SJCRH30 (cell line): ENCODE data around the gene DNAH10. TPM values are rescaled to one million over a fixed set of nuclear protein-coding genes. Genes with fewer than 3 reads are reported as not detected.

Source experiments
- DNase-seq, 2 experiments: peaks; one replicate each; pipeline ENCODE4 v3.0.0-alpha.2; 2015 to 2020
- H3K27ac ChIP-seq: fragments of 250-450 bp; sonication (Bioruptor Pico); 2 replicates; pipeline ENCODE4 v1.5.1; 2020; ENCODE audit warnings: mild to moderate bottlenecking, moderate library complexity
- H3K27me3 ChIP-seq: fragments of 250-450 bp; sonication (Bioruptor Pico); 2 replicates; pipeline ENCODE4 v1.5.1; 2020; ENCODE audit warnings: mild to moderate bottlenecking, moderate library complexity
- H3K36me3 ChIP-seq: fragments of 250-450 bp; sonication (Bioruptor Pico); 2 replicates; pipeline ENCODE4 v1.5.1; 2020; ENCODE audit warnings: mild to moderate bottlenecking, moderate library complexity
- H3K4me1 ChIP-seq: fragments of 250-450 bp; sonication (Bioruptor Pico); 2 replicates; pipeline ENCODE4 v1.5.1; 2020; ENCODE audit warnings: mild to moderate bottlenecking, moderate library complexity
- H3K4me3 ChIP-seq: fragments of 250-450 bp; sonication (Bioruptor Pico); 2 replicates; pipeline ENCODE4 v1.5.1; 2020; ENCODE audit warnings: mild to moderate bottlenecking, moderate library complexity
- H3K9me3 ChIP-seq: fragments of 250-450 bp; sonication (Bioruptor Pico); replicated peaks from 2 replicates; pipeline ENCODE4 v1.5.1; 2020; ENCODE audit warnings: mild to moderate bottlenecking, moderate library complexity
- total RNA-seq: library from RNA; depleted of rRNA; stranded (reverse); fragments of >200 nt; shearing (Covaris generic); gene quantifications from 2 replicates; pipeline ENCODE4 v1.2.3, GENCODE V29; 2014

The DNAH10 gene
- total RNA-seq, 1 experiment from 2014 or later, result 5.6 TPM

- no peak for DNase-seq
- H3K4me3 ChIP-seq, result no peak overlapping the region
- H3K27me3 ChIP-seq, result no peaks in the 10 kb centered on the region
- H3K36me3 ChIP-seq, result no peaks in the 10 kb centered on the region
- H3K27ac ChIP-seq, result no peak overlapping the region
- no peaks in the 10 kb centered on the region for H3K9me3 ChIP-seq
- H3K4me1 ChIP-seq, result no peaks in the 10 kb centered on the region
Measured at GRCh38 chr12:123936956-123937706, 175.0 kb downstream of the DNAH10 start.

GRCh38 chr12:123937707-123938591 lies 175.8 kb downstream of the DNAH10 start:
- Histone ChIP-seq H3K27me3 (no peaks in the 10 kb centered on the region), H3K4me3 (no peak overlapping the region), H3K9me3 (no peaks in the 10 kb centered on the region), H3K27ac (no peak overlapping the region), H3K4me1 (no peaks in the 10 kb centered on the region), H3K36me3 (no peaks in the 10 kb centered on the region)
- no peak for DNase-seq

GRCh38 chr12:123938679-123939480 lies 176.8 kb downstream of the DNAH10 start:
- Histone ChIP-seq H3K4me1 (no peaks in the 10 kb centered on the region), H3K9me3 (no peaks in the 10 kb centered on the region), H3K36me3 (no peaks in the 10 kb centered on the region), H3K27me3 (no peaks in the 10 kb centered on the region), H3K27ac (no peak overlapping the region), H3K4me3 (no peak overlapping the region)
- peak; percentile 19 to 28 for DNase-seq

- H3K4me1 ChIP-seq, result no peaks in the 10 kb centered on the region
- H3K27ac ChIP-seq, result no peak overlapping the region
- no peaks in the 10 kb centered on the region for H3K36me3 ChIP-seq
Measured at GRCh38 chr12:123939716-123940626, 177.9 kb downstream of the DNAH10 start.

GRCh38 chr12:123940627-123940966 lies 178.5 kb downstream of the DNAH10 start:
- H3K36me3 ChIP-seq, result no peaks in the 10 kb centered on the region
- H3K27ac ChIP-seq, result no peak overlapping the region
- DNase-seq, result no peak
- no peak overlapping the region for H3K4me3 ChIP-seq
- H3K27me3 ChIP-seq, result no peaks in the 10 kb centered on the region
- H3K4me1 ChIP-seq, result no peaks in the 10 kb centered on the region
- no peaks in the 10 kb centered on the region for H3K9me3 ChIP-seq

More at GRCh38 chr12:123939716-123940626, 177.9 kb downstream of the DNAH10 start:
- H3K4me3 ChIP-seq, result no peak overlapping the region
- no peak for DNase-seq
- no peaks in the 10 kb centered on the region for H3K9me3 ChIP-seq
- no peaks in the 10 kb centered on the region for H3K27me3 ChIP-seq

- Histone ChIP-seq H3K36me3 (no peaks in the 10 kb centered on the region), H3K4me1 (no peaks in the 10 kb centered on the region)
Measured at GRCh38 chr12:123941000-123941399, 178.9 kb downstream of the DNAH10 start.

GRCh38 chr12:123941624-123942237 lies 179.6 kb downstream of the DNAH10 start:
- Histone ChIP-seq H3K4me1 (no peaks in the 10 kb centered on the region), H3K4me3 (no peak overlapping the region), H3K36me3 (no peaks in the 10 kb centered on the region), H3K27ac (no peak overlapping the region), H3K27me3 (no peaks in the 10 kb centered on the region), H3K9me3 (no peaks in the 10 kb centered on the region)
- DNase-seq, result no peak

More at GRCh38 chr12:123941000-123941399, 178.9 kb downstream of the DNAH10 start:
- Histone ChIP-seq H3K4me3 (no peak overlapping the region), H3K27me3 (no peaks in the 10 kb centered on the region), H3K9me3 (no peaks in the 10 kb centered on the region), H3K27ac (no peak overlapping the region)
- DNase-seq, result no peak

GRCh38 chr12:123942238-123942653 lies 180.1 kb downstream of the DNAH10 start:
- H3K9me3 ChIP-seq, result no peaks in the 10 kb centered on the region
- H3K27ac ChIP-seq, result no peak overlapping the region
- H3K4me1 ChIP-seq, result no peaks in the 10 kb centered on the region
- no peak for DNase-seq
- H3K27me3 ChIP-seq, result no peaks in the 10 kb centered on the region
- H3K36me3 ChIP-seq, result no peaks in the 10 kb centered on the region
- no peak overlapping the region for H3K4me3 ChIP-seq

GRCh38 chr12:123942911-123943648 lies 181.0 kb downstream of the DNAH10 start:
- Histone ChIP-seq H3K4me1 (no peaks in the 10 kb centered on the region), H3K36me3 (no peaks in the 10 kb centered on the region), H3K27me3 (no peaks in the 10 kb centered on the region), H3K27ac (no peak overlapping the region), H3K4me3 (no peak overlapping the region), H3K9me3 (no peaks in the 10 kb centered on the region)
- DNase-seq, result no peak

- Histone ChIP-seq H3K4me3 (no peak overlapping the region), H3K27ac (no peak overlapping the region), H3K27me3 (no peaks in the 10 kb centered on the region), H3K36me3 (no peaks in the 10 kb centered on the region), H3K9me3 (no peaks in the 10 kb centered on the region), H3K4me1 (no peaks in the 10 kb centered on the region)
- no peak for DNase-seq
Measured at GRCh38 chr12:123943816-123944215, 181.7 kb downstream of the DNAH10 start.

- Histone ChIP-seq H3K27me3 (no peaks in the 10 kb centered on the region), H3K36me3 (no peaks in the 10 kb centered on the region), H3K9me3 (no peaks in the 10 kb centered on the region)
Measured at GRCh38 chr12:123944696-123945095, 182.6 kb downstream of the DNAH10 start.

GRCh38 chr12:123945287-123946151 lies 183.4 kb downstream of the DNAH10 start:
- Histone ChIP-seq H3K27me3 (no peaks in the 10 kb centered on the region), H3K4me1 (no peaks in the 10 kb centered on the region), H3K36me3 (no peaks in the 10 kb centered on the region), H3K9me3 (no peaks in the 10 kb centered on the region), H3K4me3 (no peak overlapping the region), H3K27ac (no peak overlapping the region)
- DNase-seq, result no peak

More at GRCh38 chr12:123944696-123945095, 182.6 kb downstream of the DNAH10 start:
- Histone ChIP-seq H3K4me1 (no peaks in the 10 kb centered on the region), H3K4me3 (no peak overlapping the region), H3K27ac (no peak overlapping the region)
- DNase-seq, result no peak
